SJCRH30 (cell line): ENCODE data around the gene ICOS. TPM values are rescaled to one million over a fixed set of nuclear protein-coding genes. Genes with fewer than 3 reads are reported as not detected.
A peak's percentile ranks its signal among the peaks of the same experiment; 100 is the strongest.
"Not testable (repeated sequence)": the region's sequence is repeated elsewhere in the genome, so short reads cannot be mapped to it uniquely, and the experiment has no call there.

ENCODE experiments used
- DNase-seq, 2 experiments: peaks; one replicate each; pipeline ENCODE4 v3.0.0-alpha.2; 2015 to 2020
- H3K27ac ChIP-seq: fragments of 250-450 bp; sonication (Bioruptor Pico); 2 replicates; pipeline ENCODE4 v1.5.1; 2020; ENCODE audit warnings: mild to moderate bottlenecking, moderate library complexity
- H3K27me3 ChIP-seq: fragments of 250-450 bp; sonication (Bioruptor Pico); 2 replicates; pipeline ENCODE4 v1.5.1; 2020; ENCODE audit warnings: mild to moderate bottlenecking, moderate library complexity
- H3K36me3 ChIP-seq: fragments of 250-450 bp; sonication (Bioruptor Pico); 2 replicates; pipeline ENCODE4 v1.5.1; 2020; ENCODE audit warnings: mild to moderate bottlenecking, moderate library complexity
- H3K4me1 ChIP-seq: fragments of 250-450 bp; sonication (Bioruptor Pico); 2 replicates; pipeline ENCODE4 v1.5.1; 2020; ENCODE audit warnings: mild to moderate bottlenecking, moderate library complexity
- H3K4me3 ChIP-seq: fragments of 250-450 bp; sonication (Bioruptor Pico); 2 replicates; pipeline ENCODE4 v1.5.1; 2020; ENCODE audit warnings: mild to moderate bottlenecking, moderate library complexity
- H3K9me3 ChIP-seq: fragments of 250-450 bp; sonication (Bioruptor Pico); replicated peaks from 2 replicates; pipeline ENCODE4 v1.5.1; 2020; ENCODE audit warnings: mild to moderate bottlenecking, moderate library complexity
- total RNA-seq: library from RNA; depleted of rRNA; stranded (reverse); fragments of >200 nt; shearing (Covaris generic); gene quantifications from 2 replicates; pipeline ENCODE4 v1.2.3, GENCODE V29; 2014

ICOS gene
- total RNA-seq, 1 experiment from 2014 or later = not detected

- H3K4me3 ChIP-seq = no peak overlapping the region
- no peak overlapping the region for H3K27ac ChIP-seq
- H3K4me1 ChIP-seq = no peaks in the 10 kb centered on the region
- H3K27me3 ChIP-seq = no peaks in the 10 kb centered on the region
- H3K9me3 ChIP-seq = no peaks in the 10 kb centered on the region
- no peak for DNase-seq
- H3K36me3 ChIP-seq = no peaks in the 10 kb centered on the region
These were observed 37.1 kb downstream of the ICOS start for GRCh38 chr2:203973676-203974075.

GRCh38 chr2:203975912-203976311 is 39.3 kb downstream of the ICOS start:
- H3K27ac ChIP-seq = no peak overlapping the region
- H3K4me3 ChIP-seq = no peak overlapping the region
- no peaks in the 10 kb centered on the region for H3K9me3 ChIP-seq
- no peaks in the 10 kb centered on the region for H3K36me3 ChIP-seq
- no peaks in the 10 kb centered on the region for H3K4me1 ChIP-seq
- no peak for DNase-seq
- no peaks in the 10 kb centered on the region for H3K27me3 ChIP-seq

- no peaks in the 10 kb centered on the region for H3K36me3 ChIP-seq
- no peak overlapping the region for H3K4me3 ChIP-seq
- H3K27ac ChIP-seq = no peak overlapping the region
- no peak for DNase-seq
- no peaks in the 10 kb centered on the region for H3K9me3 ChIP-seq
- no peaks in the 10 kb centered on the region for H3K27me3 ChIP-seq
- H3K4me1 ChIP-seq = no peaks in the 10 kb centered on the region
These were observed 45.7 kb downstream of the ICOS start for GRCh38 chr2:203982276-203982675.

DNA sequence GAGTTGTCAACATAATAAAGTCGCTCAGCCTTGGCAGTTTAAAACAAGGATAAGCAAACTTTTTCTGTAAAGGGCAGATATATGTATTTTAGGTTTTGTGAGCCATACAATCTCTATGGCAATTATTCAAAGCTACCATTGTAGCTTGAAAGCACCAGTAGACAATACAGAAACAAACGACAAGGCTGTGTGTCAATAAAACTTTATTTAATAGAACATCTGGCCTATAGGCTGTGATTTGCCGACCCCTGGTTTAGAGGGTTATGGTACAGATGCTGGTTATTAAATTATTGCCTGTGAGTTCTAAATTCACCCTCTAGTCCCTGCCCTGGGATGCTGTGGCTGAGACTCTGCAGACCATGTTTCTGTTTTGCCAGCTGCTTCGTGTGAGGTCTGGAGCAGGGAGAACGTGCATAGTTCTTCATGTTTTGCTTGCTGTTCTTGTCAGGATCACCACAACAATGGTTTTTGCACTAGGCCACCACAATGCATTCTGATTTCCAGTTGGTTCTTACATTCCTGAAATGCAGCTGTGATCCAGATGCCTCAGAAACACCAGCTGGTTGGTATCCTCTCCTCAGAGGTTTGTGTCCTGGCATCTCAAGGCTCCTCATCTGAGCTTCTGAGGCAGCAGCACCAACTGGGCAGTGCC is 46.6 kb downstream of the ICOS start:
- H3K4me3 ChIP-seq = no peak overlapping the region
- no peak overlapping the region for H3K27ac ChIP-seq
- H3K27me3 ChIP-seq = no peaks in the 10 kb centered on the region
- no peaks in the 10 kb centered on the region for H3K4me1 ChIP-seq
- no peaks in the 10 kb centered on the region for H3K36me3 ChIP-seq
- peak; percentile 8 to 12 for DNase-seq
- H3K9me3 ChIP-seq = no peaks in the 10 kb centered on the region

GRCh38 chr2:203985978-203986377 is 49.4 kb downstream of the ICOS start:
- not testable (repeated sequence) for H3K4me3 ChIP-seq, H3K36me3 ChIP-seq, H3K9me3 ChIP-seq, H3K4me1 ChIP-seq, H3K27me3 ChIP-seq, H3K27ac ChIP-seq, DNase-seq

GRCh38 chr2:203987959-203988358 is 51.4 kb downstream of the ICOS start:
- H3K4me3 ChIP-seq = no peak overlapping the region
- no peak overlapping the region for H3K27ac ChIP-seq
- no peaks in the 10 kb centered on the region for H3K4me1 ChIP-seq
- DNase-seq = no peak
- H3K9me3 ChIP-seq = no peaks in the 10 kb centered on the region
- H3K27me3 ChIP-seq = no peaks in the 10 kb centered on the region
- H3K36me3 ChIP-seq = no peaks in the 10 kb centered on the region

DNA sequence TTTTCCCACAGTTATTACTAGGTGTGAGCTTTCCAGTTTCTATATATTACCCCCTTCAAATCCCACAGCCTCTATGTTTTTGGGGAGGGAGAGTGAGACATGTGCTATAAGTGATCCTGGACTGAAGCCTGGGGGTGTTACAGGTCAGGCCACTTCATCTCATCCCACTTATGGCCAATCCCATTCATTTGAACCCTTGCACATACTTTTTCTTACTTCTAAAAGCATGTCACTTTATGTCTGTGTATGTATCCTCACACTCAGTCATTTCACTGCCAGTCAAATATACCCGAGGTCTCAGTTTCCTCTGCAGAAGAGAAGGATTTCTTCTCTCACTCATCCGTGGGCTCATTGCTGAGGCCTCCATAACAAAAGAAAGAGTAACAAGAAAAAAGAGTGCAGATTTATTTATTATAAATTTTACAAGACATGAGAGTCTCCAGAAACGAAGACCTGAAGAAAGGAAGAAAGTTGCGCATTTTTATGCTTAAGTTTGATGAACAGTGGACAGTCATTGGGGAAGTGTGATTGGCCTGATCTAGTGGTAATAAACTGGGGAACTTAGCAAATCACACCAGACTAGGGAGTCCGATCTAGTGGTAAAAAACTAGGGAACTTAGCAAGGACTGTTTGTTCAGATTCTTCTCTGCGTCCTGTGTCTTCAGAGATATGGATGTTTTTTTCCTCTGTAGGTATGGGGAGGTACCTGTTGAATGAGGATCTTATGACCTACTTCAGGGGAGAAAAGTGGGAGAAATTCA is 52.1 kb downstream of the ICOS start:
- no peak for DNase-seq
- Histone ChIP-seq H3K4me1 (no peaks in the 10 kb centered on the region), H3K27me3 (no peaks in the 10 kb centered on the region), H3K27ac (no peak overlapping the region), H3K36me3 (no peaks in the 10 kb centered on the region), H3K9me3 (no peaks in the 10 kb centered on the region), H3K4me3 (no peak overlapping the region)

- no peaks in the 10 kb centered on the region for H3K27me3 ChIP-seq
- no peak overlapping the region for H3K4me3 ChIP-seq
- H3K27ac ChIP-seq = no peak overlapping the region
- no peaks in the 10 kb centered on the region for H3K36me3 ChIP-seq
- H3K9me3 ChIP-seq = no peaks in the 10 kb centered on the region
- DNase-seq = no peak
- H3K4me1 ChIP-seq = no peaks in the 10 kb centered on the region
These were observed 53.0 kb downstream of the ICOS start for GRCh38 chr2:203989521-203989920.

- H3K9me3 ChIP-seq = no peaks in the 10 kb centered on the region
- no peaks in the 10 kb centered on the region for H3K4me1 ChIP-seq
- H3K36me3 ChIP-seq = no peaks in the 10 kb centered on the region
- no peak for DNase-seq
- no peaks in the 10 kb centered on the region for H3K27me3 ChIP-seq
- no peak overlapping the region for H3K27ac ChIP-seq
- H3K4me3 ChIP-seq = no peak overlapping the region
These were observed 55.9 kb downstream of the ICOS start for GRCh38 chr2:203992509-203992908.

DNA sequence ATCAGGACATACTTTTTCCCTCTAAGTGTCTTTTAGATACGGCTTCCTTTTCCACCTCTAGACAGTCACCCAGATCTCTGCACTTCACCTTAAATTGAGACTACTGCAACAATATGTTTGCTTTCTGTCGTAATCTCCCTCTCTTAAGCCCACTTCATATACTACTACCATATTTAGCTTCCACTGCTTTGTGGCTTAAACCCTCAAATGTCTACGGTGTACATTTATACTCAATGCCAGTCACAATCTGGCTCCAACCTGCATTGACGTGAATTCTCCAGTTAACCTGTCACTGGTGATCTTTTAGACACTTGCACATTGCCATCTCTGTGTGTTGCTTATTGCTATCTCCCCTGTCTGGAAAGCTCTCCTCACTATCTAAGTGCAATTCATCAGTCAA is 56.4 kb downstream of the ICOS start:
- no peaks in the 10 kb centered on the region for H3K9me3 ChIP-seq
- H3K36me3 ChIP-seq = no peaks in the 10 kb centered on the region
- no peak for DNase-seq
- H3K27ac ChIP-seq = no peak overlapping the region
- no peak overlapping the region for H3K4me3 ChIP-seq
- no peaks in the 10 kb centered on the region for H3K27me3 ChIP-seq
- no peaks in the 10 kb centered on the region for H3K4me1 ChIP-seq

DNA sequence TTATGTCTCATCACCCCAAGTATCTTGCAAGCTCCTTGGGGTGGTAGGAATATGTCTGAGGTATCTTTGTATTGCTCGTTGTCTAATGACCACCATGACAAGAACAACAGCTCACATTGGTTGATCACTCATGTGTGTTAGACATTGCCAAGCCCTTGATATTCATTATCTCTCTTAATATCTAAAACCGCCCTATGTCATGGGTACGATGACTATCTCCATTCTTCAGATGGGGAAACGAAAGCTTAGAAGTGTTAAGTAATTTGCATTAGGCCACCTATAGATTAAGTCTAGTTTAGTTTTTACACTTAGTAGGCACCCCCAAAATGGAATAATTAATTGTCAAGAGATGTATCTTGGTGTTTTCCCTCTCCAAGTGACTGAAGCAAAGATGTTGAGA is 57.0 kb downstream of the ICOS start:
- Histone ChIP-seq H3K27ac (no peak overlapping the region), H3K4me1 (no peaks in the 10 kb centered on the region), H3K4me3 (no peak overlapping the region), H3K27me3 (no peaks in the 10 kb centered on the region), H3K9me3 (no peaks in the 10 kb centered on the region), H3K36me3 (no peaks in the 10 kb centered on the region)
- DNase-seq = no peak

- Histone ChIP-seq H3K36me3 (no peaks in the 10 kb centered on the region), H3K9me3 (no peaks in the 10 kb centered on the region), H3K27ac (no peak overlapping the region), H3K4me1 (no peaks in the 10 kb centered on the region), H3K4me3 (no peak overlapping the region), H3K27me3 (no peaks in the 10 kb centered on the region)
- DNase-seq = no peak
These were observed 58.2 kb downstream of the ICOS start for GRCh38 chr2:203994735-203995134.

DNA sequence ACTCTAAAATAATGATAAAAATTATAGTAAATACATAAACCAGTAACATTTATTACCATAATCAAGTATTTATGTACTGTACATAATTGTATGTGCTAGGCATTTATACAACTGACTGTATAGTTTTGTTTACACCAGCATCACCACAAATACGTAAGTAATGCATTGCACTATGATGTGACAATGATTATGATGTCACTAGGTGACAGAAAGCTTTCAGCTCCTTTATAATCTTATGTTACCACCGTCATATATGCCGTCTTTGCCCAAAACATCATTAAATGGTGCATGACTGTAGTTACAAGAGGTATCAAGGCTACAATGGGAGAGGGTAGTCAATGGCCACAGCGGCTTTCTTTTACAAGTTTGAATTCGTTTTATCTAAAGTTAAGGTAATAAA is 60.1 kb downstream of the ICOS start:
- Histone ChIP-seq H3K9me3 (no peaks in the 10 kb centered on the region), H3K4me1 (no peaks in the 10 kb centered on the region), H3K36me3 (no peaks in the 10 kb centered on the region), H3K4me3 (no peak overlapping the region), H3K27me3 (no peaks in the 10 kb centered on the region), H3K27ac (no peak overlapping the region)
- no peak for DNase-seq

- Histone ChIP-seq H3K36me3 (no peaks in the 10 kb centered on the region), H3K9me3 (no peaks in the 10 kb centered on the region), H3K27ac (no peak overlapping the region), H3K4me1 (no peaks in the 10 kb centered on the region), H3K4me3 (no peak overlapping the region), H3K27me3 (no peaks in the 10 kb centered on the region)
- DNase-seq = no peak
These were observed 60.9 kb downstream of the ICOS start for GRCh38 chr2:203997481-203997880.

DNA sequence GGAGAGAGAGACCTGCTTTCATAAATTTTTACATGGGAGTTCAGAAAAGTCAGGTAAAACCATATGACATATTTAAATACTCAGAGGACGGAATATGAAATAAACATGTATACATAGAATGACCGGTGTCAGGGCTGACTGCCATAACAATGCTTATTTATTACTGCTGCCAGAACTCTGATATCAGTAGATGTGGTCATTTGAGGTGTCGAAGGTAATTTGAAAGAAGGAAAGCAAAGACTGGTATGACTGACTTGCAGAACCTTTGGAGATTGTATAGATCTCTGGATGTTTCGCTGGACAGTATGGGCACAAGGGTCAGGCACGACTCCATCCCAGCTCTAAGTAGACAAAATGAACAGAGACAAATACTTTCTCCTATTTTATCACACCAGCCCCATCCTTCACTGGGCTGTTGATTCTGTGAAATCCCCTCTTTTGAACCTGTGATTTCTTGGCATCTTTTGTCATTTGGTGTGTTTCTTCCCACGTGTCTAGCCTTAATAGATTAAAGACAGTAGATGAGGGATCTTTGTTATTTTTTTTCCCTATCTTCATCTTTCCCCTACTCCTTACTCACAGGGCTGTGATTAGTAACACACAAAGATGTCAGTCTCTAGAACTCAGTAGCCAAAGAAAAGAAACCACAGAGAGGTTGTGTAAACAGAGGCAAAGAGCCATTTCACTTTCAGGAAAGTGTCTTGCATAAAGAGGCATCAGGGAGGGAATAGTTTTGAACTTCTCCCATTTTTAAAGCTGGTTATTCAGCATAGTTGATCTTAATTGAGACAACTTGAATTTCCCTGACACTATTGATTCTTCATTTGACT is 61.6 kb downstream of the ICOS start:
- Histone ChIP-seq H3K27me3 (no peaks in the 10 kb centered on the region), H3K9me3 (no peaks in the 10 kb centered on the region), H3K4me1 (no peaks in the 10 kb centered on the region), H3K36me3 (no peaks in the 10 kb centered on the region), H3K4me3 (no peak overlapping the region), H3K27ac (no peak overlapping the region)
- DNase-seq = no peak
